OCI-LY7 (cell line): Measurements from ENCODE around the gene ARL10. TPM values are rescaled to one million over a fixed set of nuclear protein-coding genes. Genes with fewer than 3 reads are reported as not detected.

ENCODE experiments used
- BruUV-seq: library from RNA; stranded (reverse); fragments of 400-500 nt; replicated peaks from 2 replicates; lab custom pipeline; 2021; lab: Mats Ljungman, UMichigan
- CTCF ChIA-PET: fragments of 300-600 bp; sonication (Branson Sonifier 250); formaldehyde crosslinking; loops from one replicate; lab custom pipeline; 2022; ENCODE audit warnings: antibody characterized with exemption; ENCODE audit not compliant: unreplicated experiment; lab: Charles Lee
- POLR2A ChIA-PET: fragments of 300-600 bp; sonication (Branson Sonifier 250); formaldehyde crosslinking; loops from one replicate; lab custom pipeline; 2022; ENCODE audit warnings: antibody characterized with exemption; lab: Charles Lee
- DNase-seq: peaks from one replicate; pipeline ENCODE4 v3.0.0-alpha.2; 2015; ENCODE audit warnings: low spot score
- H2AFZ ChIP-seq: fragments of 200-600 bp; sonication (generic), shearing (Covaris generic); 2 replicates; pipeline ENCODE4 v1.6.1; 2014; ENCODE audit warnings: mild to moderate bottlenecking, antibody characterized with exemption, low read length, moderate library complexity
- H3K27ac ChIP-seq: fragments of 200-600 bp; sonication (generic); 2 replicates; pipeline ENCODE4 v1.5.1; 2014; ENCODE audit warnings: mixed run types, low read depth, mild to moderate bottlenecking, moderate library complexity, low read length, inconsistent platforms; ENCODE audit not compliant: poor library complexity, severe bottlenecking
- H3K36me3 ChIP-seq: fragments of 200-600 bp; sonication (generic); 2 replicates; pipeline ENCODE4 v1.6.1; 2014; ENCODE audit warnings: mild to moderate bottlenecking, antibody characterized with exemption, low read length, moderate library complexity, mixed read lengths; ENCODE audit not compliant: insufficient read depth
- H3K4me1 ChIP-seq: fragments of 200-600 bp; sonication (generic); 2 replicates; pipeline ENCODE4 v1.5.1; 2014; ENCODE audit warnings: mild to moderate bottlenecking, low read length; ENCODE audit not compliant: insufficient read depth, poor library complexity, severe bottlenecking
- H3K4me2 ChIP-seq: fragments of 200-600 bp; sonication (generic); 2 replicates; pipeline ENCODE4 v1.6.1; 2014; ENCODE audit warnings: mild to moderate bottlenecking, low read length
- H3K4me3 ChIP-seq: fragments of 200-600 bp; sonication (generic); 2 replicates; pipeline ENCODE4 v1.5.1; 2014; ENCODE audit warnings: mild to moderate bottlenecking, low read depth, low read length; ENCODE audit not compliant: poor library complexity, severe bottlenecking
- H3K79me2 ChIP-seq: fragments of 200-600 bp; sonication (generic); 2 replicates; pipeline ENCODE4 v1.6.1; 2016; ENCODE audit warnings: low read depth, mild to moderate bottlenecking, low read length, moderate library complexity, mixed read lengths; ENCODE audit not compliant: insufficient read depth
- H3K9me2 ChIP-seq: fragments of 200-600 bp; sonication (generic); 2 replicates; pipeline ENCODE4 v1.6.1; 2016; ENCODE audit warnings: mild to moderate bottlenecking, low read length, mixed read lengths; ENCODE audit not compliant: insufficient read depth
- H3K9me3 ChIP-seq: fragments of 200-600 bp; sonication (generic); 2 replicates; pipeline ENCODE4 v1.6.1; 2014; ENCODE audit warnings: mild to moderate bottlenecking, mixed run types, low read length, mixed read lengths
- H4K20me1 ChIP-seq: fragments of 200-600 bp; sonication (generic); 2 replicates; pipeline ENCODE4 v1.6.1; 2014; ENCODE audit warnings: mild to moderate bottlenecking, antibody characterized with exemption, low read length, moderate library complexity, mixed read lengths; ENCODE audit not compliant: insufficient read depth
- CTCF ChIP-seq: fragments of 200-600 bp; sonication (generic); conservative IDR thresholded peaks from 2 replicates; pipeline ENCODE4 v1.5.1; 2014; ENCODE audit warnings: mild to moderate bottlenecking, antibody characterized with exemption, low read length, moderate library complexity, mixed read lengths
- EZH2phosphoT487 ChIP-seq: fragments of 200-600 bp; sonication (generic); IDR thresholded peaks from 2 replicates; pipeline ENCODE4 v1.6.1; 2018; ENCODE audit warnings: low read depth, borderline replicate concordance, mild to moderate bottlenecking, mixed run types, antibody characterized with exemption, low read length, moderate library complexity, mixed read lengths
- intact Hi-C: fragments of 100-400 bp; cut with micrococcal nuclease; formaldehyde crosslinking; loops from one replicate; pipeline ENCODE4 v1.10.0; 2022; ENCODE audit not compliant: unreplicated experiment
- total RNA-seq, 2 experiments: library from RNA; depleted of rRNA in 1 of 2; stranded (reverse); fragments of >200 nt in 1 of 2; shearing (Covaris generic) in 1 of 2; gene quantifications; 2 replicates each; pipeline ENCODE4 v1.2.3, GENCODE V29; 2014 to 2022

ARL10 gene
- total RNA-seq, 2 experiments from 2014 or later: 0.06 TPM; not detected in 1

- Histone ChIP-seq H3K79me2 (peaks cover 11% of the 10 kb centered on the region; the same call in 1 of the 2 replicates), H3K9me2 (no peaks in the 10 kb centered on the region), H3K27ac (no peak overlapping the region), H3K4me3 (no peak overlapping the region), H3K4me2 (no peak overlapping the region), H3K4me1 (peaks cover 25% of the 10 kb centered on the region), H2AFZ (no peak overlapping the region), H3K9me3 (no peaks in the 10 kb centered on the region), H4K20me1 (no peaks in the 10 kb centered on the region), H3K36me3 (peaks cover 19% of the 10 kb centered on the region; the same call in 1 of the 2 replicates)
- no TSS peak for BruUV-seq
- intact Hi-C loops: no loop called here
- DNase-seq: no peak
- POLR2A ChIA-PET: no interaction called here
- CTCF ChIA-PET: no interaction called here
- no peak for TF ChIP-seq CTCF
Observed at GRCh38 chr5:176412517-176413254, 47.4 kb downstream of the ARL10 start.

- Histone ChIP-seq H3K9me3 (no peaks in the 10 kb centered on the region), H3K36me3 (peaks cover 14% of the 10 kb centered on the region; the same call in 1 of the 2 replicates), H3K79me2 (peaks cover 11% of the 10 kb centered on the region; the same call in 1 of the 2 replicates), H2AFZ (no peak overlapping the region), H3K9me2 (no peaks in the 10 kb centered on the region), H3K27ac (no peak overlapping the region), H3K4me2 (no peak overlapping the region), H3K4me3 (no peak overlapping the region), H4K20me1 (no peaks in the 10 kb centered on the region), H3K4me1 (peaks cover 25% of the 10 kb centered on the region)
- no TSS peak for BruUV-seq
- ChIA-PET POLR2A (no interaction called here), CTCF (no interaction called here)
- TF ChIP-seq EZH2phosphoT487: no peak
- TF ChIP-seq CTCF: no peak
- no peak for DNase-seq
- intact Hi-C loops: no loop called here
Observed at GRCh38 chr5:176413255-176413565, 47.9 kb downstream of the ARL10 start.

GRCh38 chr5:176413709-176414191, 48.5 kb downstream of the ARL10 start:
- Histone ChIP-seq H3K9me3 (no peaks in the 10 kb centered on the region), H3K4me2 (peak overlapping the region; percentile 94), H3K36me3 (peaks cover 10% of the 10 kb centered on the region; the same call in 1 of the 2 replicates), H3K9me2 (no peaks in the 10 kb centered on the region), H3K79me2 (peaks cover 11% of the 10 kb centered on the region; the same call in 1 of the 2 replicates), H2AFZ (no peak overlapping the region), H3K4me3 (no peak overlapping the region), H3K4me1 (peaks cover 25% of the 10 kb centered on the region), H3K27ac (no peak overlapping the region), H4K20me1 (no peaks in the 10 kb centered on the region)
- POLR2A ChIA-PET: interaction anchor here (0.8 kb wide), 1 partner anchor 129 kb away, joined by 4 read pairs; no protein-coding TSS in a partner anchor
- no peak for DNase-seq
- intact Hi-C loops: no loop called here
- TF ChIP-seq EZH2phosphoT487: no peak
- TF ChIP-seq CTCF: no peak
- no TSS peak for BruUV-seq
- CTCF ChIA-PET: interaction anchor here (0.5 kb wide), 1 partner anchor 10 kb away, joined by 4 read pairs; no protein-coding TSS in a partner anchor
